ENCODE results near the gene INTS6L.

DNA sequence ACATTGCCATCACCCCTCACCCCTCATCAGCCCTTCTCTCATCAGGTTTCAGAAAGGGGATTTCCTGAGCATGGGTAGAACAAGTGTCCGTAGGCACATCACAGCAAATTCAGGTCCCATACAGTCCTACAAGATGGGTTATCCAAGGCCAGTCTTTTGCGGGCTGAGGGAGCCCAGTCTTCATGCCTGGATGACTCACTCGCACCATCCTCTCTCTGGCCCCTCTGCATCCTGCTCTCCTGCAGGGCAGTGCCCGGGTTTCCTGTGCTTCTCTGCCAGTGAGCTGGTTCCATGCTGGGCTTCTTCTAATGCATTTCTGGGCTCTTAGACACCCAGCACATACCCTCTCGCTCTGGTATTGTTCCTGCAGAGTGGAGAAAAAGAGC, 7.3 kb upstream of the INTS6L start:
- TF ChIP-seq GATA3 (IDR thresholded peaks at IDR 0.05; ENCODE audit: low read depth, low read length), result no peak
- TF ChIP-seq GATA2 (IDR thresholded peaks at IDR 0.05; ENCODE audit: low read depth, low read length), result no peak

All from SH-SY5Y (cell line).